ENCODE data around the gene MEGF6.

Gene MEGF6

DNA sequence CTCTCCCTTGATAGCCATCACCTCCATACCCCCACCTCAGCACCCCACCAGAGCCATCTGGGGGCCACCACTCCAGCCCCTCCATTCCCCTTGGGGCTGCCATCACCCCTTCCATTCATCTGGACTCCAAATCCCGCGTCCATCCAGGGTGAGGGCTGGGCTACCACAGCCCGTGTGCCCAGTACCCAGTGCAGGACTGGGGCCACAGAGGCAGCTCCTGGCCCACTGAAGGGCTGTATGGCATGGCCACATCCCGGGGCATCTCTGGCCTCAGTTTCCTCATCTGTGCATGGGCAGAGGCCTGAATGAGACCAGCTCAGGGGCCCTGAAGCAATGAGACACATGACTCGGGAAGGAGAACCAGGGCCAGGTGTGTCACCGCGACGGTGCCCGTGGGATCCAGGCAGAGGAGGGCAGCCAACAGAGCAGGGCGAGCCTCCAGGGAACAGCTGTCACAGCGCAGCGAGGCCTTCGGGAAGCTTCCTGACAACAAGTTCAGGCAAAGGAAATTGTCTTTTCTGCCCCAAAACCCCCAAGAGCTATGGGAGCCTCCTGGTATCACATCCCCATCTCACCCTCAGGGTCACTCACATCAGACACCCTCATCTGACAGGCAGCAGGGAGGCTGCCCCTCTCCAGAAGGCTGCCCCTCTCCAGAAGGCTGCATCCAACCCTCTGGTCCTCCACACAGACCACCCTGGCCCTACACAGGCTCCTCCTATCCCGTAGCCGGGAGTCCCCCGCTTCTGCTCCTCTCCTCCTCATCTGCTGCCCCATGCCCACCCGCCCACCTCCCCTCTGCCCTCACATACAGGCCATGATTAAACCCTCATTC, 76.3 kb downstream of the MEGF6 start:
- TF ChIP-seq, protein P1, sequence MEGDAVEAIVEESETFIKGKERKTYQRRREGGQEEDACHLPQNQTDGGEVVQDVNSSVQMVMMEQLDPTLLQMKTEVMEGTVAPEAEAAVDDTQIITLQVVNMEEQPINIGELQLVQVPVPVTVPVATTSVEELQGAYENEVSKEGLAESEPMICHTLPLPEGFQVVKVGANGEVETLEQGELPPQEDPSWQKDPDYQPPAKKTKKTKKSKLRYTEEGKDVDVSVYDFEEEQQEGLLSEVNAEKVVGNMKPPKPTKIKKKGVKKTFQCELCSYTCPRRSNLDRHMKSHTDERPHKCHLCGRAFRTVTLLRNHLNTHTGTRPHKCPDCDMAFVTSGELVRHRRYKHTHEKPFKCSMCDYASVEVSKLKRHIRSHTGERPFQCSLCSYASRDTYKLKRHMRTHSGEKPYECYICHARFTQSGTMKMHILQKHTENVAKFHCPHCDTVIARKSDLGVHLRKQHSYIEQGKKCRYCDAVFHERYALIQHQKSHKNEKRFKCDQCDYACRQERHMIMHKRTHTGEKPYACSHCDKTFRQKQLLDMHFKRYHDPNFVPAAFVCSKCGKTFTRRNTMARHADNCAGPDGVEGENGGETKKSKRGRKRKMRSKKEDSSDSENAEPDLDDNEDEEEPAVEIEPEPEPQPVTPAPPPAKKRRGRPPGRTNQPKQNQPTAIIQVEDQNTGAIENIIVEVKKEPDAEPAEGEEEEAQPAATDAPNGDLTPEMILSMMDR (IDR thresholded peaks at IDR 0.05; ENCODE audit: insufficient read depth, low read length, missing control alignments), result no peak
- no peak for DNase-seq (ENCODE audit: low read depth, low spot score)
- no peak overlapping the region for H3K4me3 ChIP-seq (ENCODE audit: low read depth, low read length)
- POLR2A ChIA-PET, result no interaction called here
- CTCF ChIA-PET, result no interaction called here

DNA sequence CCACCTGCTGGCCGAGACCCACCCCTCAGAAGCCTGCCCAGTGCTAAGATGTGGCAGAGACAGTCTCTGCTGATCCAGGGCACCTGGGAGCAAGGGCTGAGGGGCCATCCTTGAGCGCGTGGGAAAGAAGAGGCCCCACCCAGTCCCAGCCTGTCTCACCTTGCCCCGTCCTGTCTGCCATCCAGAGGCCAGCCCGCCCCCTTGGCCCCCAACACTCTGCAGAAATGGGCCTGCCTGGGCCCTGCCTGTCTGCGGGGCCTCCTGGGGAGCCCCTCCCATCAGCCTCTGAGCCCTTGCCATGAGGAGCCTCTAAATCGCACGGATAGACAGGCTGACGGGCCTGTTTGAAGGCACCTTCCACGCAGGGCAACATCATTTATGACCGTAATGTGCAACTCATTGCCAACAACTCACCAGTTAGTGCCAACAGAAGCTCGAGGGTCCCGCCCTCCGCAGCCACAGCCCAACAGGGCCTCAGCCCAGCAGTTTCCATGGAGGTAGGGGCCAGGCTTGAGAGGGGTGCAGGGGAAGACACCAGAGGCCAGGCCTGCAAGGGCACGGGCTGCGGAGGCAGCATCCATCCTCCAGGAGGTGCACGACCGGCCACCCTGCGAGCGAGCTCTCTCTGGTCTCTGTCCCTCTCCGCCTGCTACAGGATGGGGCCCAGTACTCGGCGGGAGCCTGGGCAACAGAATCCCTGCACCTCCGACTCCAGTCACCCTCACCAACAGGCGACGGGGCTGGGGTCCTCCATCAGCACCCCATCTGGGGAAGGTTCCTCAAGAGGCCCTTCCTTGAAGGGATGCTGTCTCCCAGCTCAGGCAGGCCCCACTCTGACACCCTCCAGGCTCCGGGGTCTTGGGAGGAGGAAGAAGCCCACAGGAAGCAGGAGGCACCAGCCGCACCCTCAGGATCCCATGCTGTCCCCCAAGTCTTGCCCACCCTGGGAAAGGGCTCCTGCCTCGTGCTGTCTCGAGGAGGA, 78.0 kb downstream of the MEGF6 start:
- no peak for DNase-seq (ENCODE audit: low read depth, low spot score)
- TF ChIP-seq, protein P1 (IDR thresholded peaks at IDR 0.05; ENCODE audit: insufficient read depth, low read length, missing control alignments), result peak; percentile 15
- H3K4me3 ChIP-seq (ENCODE audit: low read depth, low read length), result no peak overlapping the region
- ChIA-PET CTCF (interaction anchor here (1.5 to 2.1 kb wide), 3 partner anchors 16 to 85 kb away, joined by 3 to 6 read pairs (median 4); no protein-coding TSS in a partner anchor), POLR2A (interaction anchor here (1.3 kb wide), 1 partner anchor 10 kb away, joined by 4 read pairs; no protein-coding TSS in a partner anchor)

DNA sequence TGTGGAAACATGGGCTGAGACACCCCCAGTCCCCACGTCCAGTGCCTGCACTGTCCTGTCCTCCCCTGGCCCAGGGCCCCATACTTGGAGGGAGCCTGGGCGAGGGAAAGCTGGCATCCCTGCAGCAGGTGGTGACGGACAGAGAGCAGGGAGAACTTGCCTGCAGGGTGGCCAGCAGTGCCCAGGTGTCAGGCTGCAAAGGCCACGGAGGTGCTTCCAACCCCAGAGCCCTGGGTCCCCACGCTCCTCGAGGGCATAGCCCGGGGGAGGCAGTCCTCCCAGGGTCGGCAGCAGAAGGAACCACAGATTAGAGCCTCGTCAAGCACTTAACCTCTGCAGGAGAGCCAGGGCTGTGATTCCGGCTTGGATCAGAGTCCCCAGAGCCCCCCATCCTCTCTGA, 79.4 kb downstream of the MEGF6 start:
- no peak overlapping the region for H3K4me3 ChIP-seq (ENCODE audit: low read depth, low read length)
- ChIA-PET POLR2A (interaction anchor here (0.7 to 1.0 kb wide), 2 partner anchors 9 to 11 kb away, joined by 3 to 13 read pairs; no protein-coding TSS in a partner anchor), CTCF (interaction anchor here (0.6 to 2.8 kb wide), 4 partner anchors 17 to 236 kb away, joined by 3 to 17 read pairs (median 5); no protein-coding TSS in a partner anchor)
- DNase-seq (ENCODE audit: low read depth, low spot score), result no peak
- TF ChIP-seq, protein P1 (IDR thresholded peaks at IDR 0.05; ENCODE audit: insufficient read depth, low read length, missing control alignments), result no peak

DNA sequence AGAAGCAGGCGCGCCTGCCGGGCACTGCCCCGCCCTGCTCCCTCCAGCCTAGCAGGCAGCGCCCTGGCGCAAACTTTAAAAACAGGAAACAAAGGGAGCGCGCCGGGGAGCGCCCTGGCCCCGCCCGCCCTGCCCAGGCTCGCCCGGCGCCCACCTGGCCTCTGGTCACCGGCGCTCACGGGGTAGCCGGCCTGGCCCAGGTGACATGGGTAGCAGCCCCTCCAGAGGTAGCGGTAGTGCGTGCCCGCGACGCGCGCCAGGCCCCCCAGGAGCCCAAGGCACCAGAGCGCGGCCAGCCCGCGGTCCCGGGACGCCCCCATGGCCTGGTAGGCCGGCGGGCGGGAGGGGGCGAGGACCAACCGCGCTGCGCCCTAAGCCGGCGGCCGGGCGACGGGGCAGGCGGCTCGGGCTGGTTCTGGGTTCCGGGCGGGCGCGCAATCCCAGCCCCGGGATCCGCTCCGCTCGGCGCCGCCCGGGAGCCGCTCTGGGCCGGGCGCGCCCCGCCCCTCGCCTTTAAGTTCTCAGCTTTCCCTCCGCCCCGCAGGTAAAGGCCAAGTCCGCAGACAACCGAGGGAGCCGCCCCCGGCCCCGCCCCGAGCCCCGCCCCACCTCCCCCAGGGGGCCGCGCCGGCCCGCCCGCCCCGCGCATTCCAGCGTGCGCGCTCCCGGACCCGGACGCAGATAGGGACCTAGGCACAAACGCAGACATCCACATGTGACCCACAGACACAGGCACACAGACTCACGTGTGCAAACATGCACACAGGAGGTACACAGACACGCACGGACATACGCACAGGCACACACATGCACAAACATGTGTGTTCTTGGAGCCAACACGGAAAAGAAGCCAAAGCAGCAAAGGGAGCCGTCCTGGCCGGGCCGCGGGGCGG, 80.1 kb downstream of the MEGF6 start:
- no peak for DNase-seq (ENCODE audit: low read depth, low spot score)
- ChIA-PET CTCF (interaction anchor here (1.6 to 2.8 kb wide), 2 partner anchors 9 to 89 kb away, joined by 4 to 17 read pairs; no protein-coding TSS in a partner anchor), POLR2A (interaction anchor here (0.7 to 1.0 kb wide), 2 partner anchors 8 to 11 kb away, joined by 3 to 13 read pairs; no protein-coding TSS in a partner anchor)
- peak overlapping the region; percentile 57 for H3K4me3 ChIP-seq (ENCODE audit: low read depth, low read length)
- TF ChIP-seq, protein P1 (IDR thresholded peaks at IDR 0.05; ENCODE audit: insufficient read depth, low read length, missing control alignments), result no peak

DNA sequence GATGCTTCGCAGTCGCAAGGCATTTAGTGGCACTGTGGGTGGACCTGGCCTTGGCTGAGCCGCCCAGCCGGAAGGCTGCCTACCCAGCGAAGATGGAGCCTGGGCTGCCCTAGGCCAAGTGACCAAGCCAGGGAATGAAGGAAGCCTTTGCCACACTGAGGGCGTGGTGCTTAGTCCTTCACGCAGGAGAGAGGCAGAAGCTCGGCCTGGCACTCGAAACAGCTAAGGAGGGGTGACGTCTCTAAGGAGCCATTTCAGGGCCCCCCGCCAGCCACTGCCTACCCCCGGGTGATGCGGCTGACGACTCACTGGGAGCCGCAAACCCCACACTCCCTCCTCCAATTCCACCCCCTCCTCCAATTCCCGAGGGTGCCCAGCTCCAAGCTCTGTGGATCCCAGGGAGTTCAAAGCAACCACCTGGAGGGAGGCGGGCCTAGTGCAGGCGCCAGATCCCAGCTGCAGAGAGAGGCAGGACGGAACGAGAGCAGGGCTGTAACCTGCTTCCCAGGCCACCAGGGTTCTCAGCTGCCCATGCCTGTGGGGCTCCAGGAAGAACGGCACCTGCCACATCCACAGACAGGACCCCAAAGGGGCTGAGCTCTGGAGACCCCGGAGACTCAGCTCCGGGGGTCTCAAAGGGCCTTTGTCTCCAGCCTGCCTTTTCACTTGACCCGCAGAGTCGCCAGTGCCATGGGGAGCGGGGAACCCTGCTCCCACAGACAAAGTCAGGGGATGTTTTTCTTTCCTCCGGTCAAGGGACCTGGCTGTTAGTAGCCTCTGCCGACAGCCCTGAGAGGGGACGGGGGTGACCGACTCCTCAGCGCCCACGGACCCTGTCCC, 81.0 kb downstream of the MEGF6 start:
- DNase-seq (ENCODE audit: low read depth, low spot score), result no peak
- CTCF ChIA-PET, result interaction anchor here (0.6 to 3.6 kb wide), 4 partner anchors 9 to 90 kb away, joined by 3 to 21 read pairs (median 10); no protein-coding TSS in a partner anchor
- POLR2A ChIA-PET, result no interaction called here

More for the DNA sequence above, 81.0 kb downstream of the MEGF6 start:
- peak overlapping the region; percentile 57 for H3K4me3 ChIP-seq (ENCODE audit: low read depth, low read length)
- TF ChIP-seq, protein P1 (IDR thresholded peaks at IDR 0.05; ENCODE audit: insufficient read depth, low read length, missing control alignments), result no peak

Data from AG04449 (cell line).